ENCODE measurements around the gene PCDHGB6.
A peak's percentile ranks its signal among the peaks of the same experiment; 100 is the strongest.

Gene PCDHGB6

GRCh38 chr5:141419074-141419880, 11.5 kb downstream of the PCDHGB6 start:
- TF ChIP-seq POLR2A (IDR thresholded peaks at IDR 0.05; ENCODE audit: extremely low read depth, insufficient read length) (no peak), MYC (IDR thresholded peaks at IDR 0.05; ENCODE audit: low read depth, low read length) (no peak)
- TF ChIP-seq, protein P1, sequence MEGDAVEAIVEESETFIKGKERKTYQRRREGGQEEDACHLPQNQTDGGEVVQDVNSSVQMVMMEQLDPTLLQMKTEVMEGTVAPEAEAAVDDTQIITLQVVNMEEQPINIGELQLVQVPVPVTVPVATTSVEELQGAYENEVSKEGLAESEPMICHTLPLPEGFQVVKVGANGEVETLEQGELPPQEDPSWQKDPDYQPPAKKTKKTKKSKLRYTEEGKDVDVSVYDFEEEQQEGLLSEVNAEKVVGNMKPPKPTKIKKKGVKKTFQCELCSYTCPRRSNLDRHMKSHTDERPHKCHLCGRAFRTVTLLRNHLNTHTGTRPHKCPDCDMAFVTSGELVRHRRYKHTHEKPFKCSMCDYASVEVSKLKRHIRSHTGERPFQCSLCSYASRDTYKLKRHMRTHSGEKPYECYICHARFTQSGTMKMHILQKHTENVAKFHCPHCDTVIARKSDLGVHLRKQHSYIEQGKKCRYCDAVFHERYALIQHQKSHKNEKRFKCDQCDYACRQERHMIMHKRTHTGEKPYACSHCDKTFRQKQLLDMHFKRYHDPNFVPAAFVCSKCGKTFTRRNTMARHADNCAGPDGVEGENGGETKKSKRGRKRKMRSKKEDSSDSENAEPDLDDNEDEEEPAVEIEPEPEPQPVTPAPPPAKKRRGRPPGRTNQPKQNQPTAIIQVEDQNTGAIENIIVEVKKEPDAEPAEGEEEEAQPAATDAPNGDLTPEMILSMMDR (IDR thresholded peaks at IDR 0.05; ENCODE audit: low read depth, low read length) = no peak
- TF ChIP-seq, protein P2, sequence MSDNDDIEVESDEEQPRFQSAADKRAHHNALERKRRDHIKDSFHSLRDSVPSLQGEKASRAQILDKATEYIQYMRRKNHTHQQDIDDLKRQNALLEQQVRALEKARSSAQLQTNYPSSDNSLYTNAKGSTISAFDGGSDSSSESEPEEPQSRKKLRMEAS (IDR thresholded peaks at IDR 0.05; ENCODE audit: low read depth, low read length) = no peak
- no peak for DNase-seq (ENCODE audit: low read depth)
- no peak overlapping the region for H3K4me3 ChIP-seq (ENCODE audit: low read depth, low read length)

DNA sequence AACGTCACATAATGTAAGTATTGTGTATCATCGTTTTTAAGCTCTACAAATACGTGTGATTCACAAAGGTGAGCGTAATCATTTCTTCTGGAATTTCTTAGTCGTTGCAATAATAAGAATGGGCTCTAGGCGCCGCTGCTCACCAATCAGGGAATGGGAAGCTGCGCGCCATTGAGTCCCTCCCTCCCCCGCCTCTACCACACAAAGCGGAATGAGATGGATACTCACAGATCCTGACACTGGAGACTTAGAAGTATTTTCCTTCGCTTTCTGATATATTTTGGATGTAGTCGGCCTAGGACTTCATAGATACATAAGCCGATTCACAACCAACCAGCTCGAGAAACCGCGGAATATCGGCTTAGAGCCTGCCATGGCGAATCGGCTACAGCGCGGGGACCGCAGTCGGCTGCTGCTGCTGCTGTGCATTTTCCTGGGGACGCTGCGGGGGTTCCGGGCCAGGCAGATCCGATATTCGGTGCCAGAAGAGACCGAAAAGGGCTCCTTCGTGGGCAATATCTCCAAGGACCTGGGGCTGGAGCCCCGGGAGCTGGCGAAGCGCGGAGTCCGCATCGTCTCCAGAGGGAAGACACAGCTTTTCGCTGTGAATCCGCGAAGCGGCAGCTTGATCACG, 13.2 kb downstream of the PCDHGB6 start, which contains the start of gene PCDHGA11:
TSS of gene PCDHGA11 (plus strand) at position 197 of the 634 bp plus-strand sequence. CDS start at position 374, 177 bp downstream.
- H3K4me3 ChIP-seq (ENCODE audit: low read depth, low read length) = peak within 1 kb of the TSS; percentile 61
- TF ChIP-seq, protein P2 (IDR thresholded peaks at IDR 0.05; ENCODE audit: low read depth, low read length) = no peak
- TF ChIP-seq POLR2A (IDR thresholded peaks at IDR 0.05; ENCODE audit: extremely low read depth, insufficient read length) (no peak), MYC (IDR thresholded peaks at IDR 0.05; ENCODE audit: low read depth, low read length) (no peak)
- TF ChIP-seq, protein P1 (IDR thresholded peaks at IDR 0.05; ENCODE audit: low read depth, low read length) = peak; percentile 56
- peak; percentile 72 for DNase-seq (ENCODE audit: low read depth)

DNA sequence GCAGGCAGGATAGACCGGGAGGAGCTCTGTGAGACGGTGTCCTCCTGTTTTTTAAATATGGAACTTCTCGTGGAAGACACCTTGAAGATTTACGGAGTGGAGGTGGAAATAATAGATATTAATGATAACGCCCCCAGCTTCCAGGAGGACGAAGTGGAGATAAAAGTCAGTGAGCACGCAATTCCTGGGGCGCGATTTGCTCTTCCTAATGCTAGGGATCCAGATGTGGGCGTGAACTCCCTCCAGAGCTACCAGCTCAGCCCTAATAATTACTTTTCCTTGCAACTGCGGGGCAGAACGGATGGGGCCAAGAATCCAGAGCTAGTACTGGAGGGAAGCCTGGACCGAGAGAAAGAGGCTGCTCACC, 13.7 kb downstream of the PCDHGB6 start:
- peak overlapping the region; percentile 61 for H3K4me3 ChIP-seq (ENCODE audit: low read depth, low read length)

GRCh38 chr5:141422742-141423291, 15.0 kb downstream of the PCDHGB6 start:
- no peak for TF ChIP-seq MYC (IDR thresholded peaks at IDR 0.05; ENCODE audit: low read depth, low read length)
- TF ChIP-seq, protein P1 (IDR thresholded peaks at IDR 0.05; ENCODE audit: low read depth, low read length) = no peak
- TF ChIP-seq POLR2A (IDR thresholded peaks at IDR 0.05; ENCODE audit: extremely low read depth, insufficient read length) = no peak
- DNase-seq (ENCODE audit: low read depth) = no peak
- no peak overlapping the region for H3K4me3 ChIP-seq (ENCODE audit: low read depth, low read length)

More for the DNA sequence above, 13.7 kb downstream of the PCDHGB6 start:
- DNase-seq (ENCODE audit: low read depth) = no peak
- TF ChIP-seq MYC (IDR thresholded peaks at IDR 0.05; ENCODE audit: low read depth, low read length) (no peak), POLR2A (IDR thresholded peaks at IDR 0.05; ENCODE audit: extremely low read depth, insufficient read length) (no peak)
- TF ChIP-seq, protein P1 (IDR thresholded peaks at IDR 0.05; ENCODE audit: low read depth, low read length) = no peak
- TF ChIP-seq, protein P2 (IDR thresholded peaks at IDR 0.05; ENCODE audit: low read depth, low read length) = no peak

DNA sequence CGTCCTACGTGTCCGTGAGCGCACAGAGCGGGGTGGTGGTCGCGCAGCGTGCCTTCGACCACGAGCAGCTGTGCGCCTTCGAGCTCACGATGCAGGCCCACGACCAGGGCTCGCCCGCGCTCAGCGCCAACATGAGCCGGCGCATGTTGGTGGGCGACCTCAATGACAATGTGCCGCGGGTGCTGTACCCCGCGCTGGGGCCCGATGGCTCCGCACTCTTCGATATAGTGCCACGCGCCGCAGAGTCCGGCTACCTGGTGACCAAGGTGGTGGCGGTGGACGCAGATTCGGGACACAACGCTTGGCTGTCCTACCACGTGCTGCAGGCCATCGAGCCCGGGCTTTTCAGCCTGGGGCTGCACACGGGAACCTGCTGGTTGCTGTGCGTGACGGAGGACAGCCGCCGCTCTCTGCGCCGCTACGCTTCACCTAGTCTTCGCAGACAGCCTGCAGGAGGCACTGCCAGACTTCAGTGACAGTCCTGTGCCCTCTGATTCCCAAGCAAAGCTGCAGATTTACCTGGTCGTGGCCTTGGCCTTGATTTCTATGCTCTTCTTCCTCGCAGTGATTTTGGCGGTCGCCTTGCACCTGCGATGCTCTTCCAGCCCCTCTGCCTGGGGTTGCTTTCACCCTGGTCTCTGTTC, 20.1 kb downstream of the PCDHGB6 start:
- H3K4me3 ChIP-seq (ENCODE audit: low read depth, low read length) = no peak overlapping the region
- TF ChIP-seq, protein P1 (IDR thresholded peaks at IDR 0.05; ENCODE audit: low read depth, low read length) = no peak
- TF ChIP-seq MYC (IDR thresholded peaks at IDR 0.05; ENCODE audit: low read depth, low read length) (no peak), POLR2A (IDR thresholded peaks at IDR 0.05; ENCODE audit: extremely low read depth, insufficient read length) (no peak)
- no peak for DNase-seq (ENCODE audit: low read depth)
